ENCODE measurements around the gene ANK3. TPM values are rescaled to one million over a fixed set of nuclear protein-coding genes. Genes with fewer than 3 reads are reported as not detected.

Gene ANK3
- total and polyA plus RNA-seq, 2 donors = 12.1 to 12.6 TPM

DNA sequence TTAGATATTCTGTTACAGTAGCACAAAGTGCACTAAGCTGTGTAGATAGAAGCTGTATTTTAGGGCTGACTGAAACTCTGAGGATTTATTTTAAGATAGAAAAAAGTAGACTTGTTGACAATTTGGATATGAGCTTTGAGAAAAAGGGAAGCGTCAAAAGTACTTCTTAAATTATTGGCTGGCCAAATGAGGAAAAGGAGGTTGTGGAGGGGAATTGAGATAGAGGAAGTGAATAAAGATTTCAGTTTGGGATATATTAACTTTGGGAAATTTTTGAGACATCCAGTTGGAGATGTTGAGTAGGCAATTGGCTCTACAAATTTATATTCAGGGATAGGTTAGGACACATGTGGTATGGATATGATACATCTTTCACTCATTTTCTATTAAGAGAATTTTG lies 409.3 kb downstream of the ANK3 start:
- Histone ChIP-seq H3K36me3 (ENCODE audit: control insufficient read depth in 2 of 2, insufficient read depth in 2 of 2, low read length in 1 of 2) (no peaks in the 10 kb centered on the region), H3K27me3 (ENCODE audit: control insufficient read depth in 2 of 2, insufficient read depth in 1 of 2, low read length in 1 of 2) (no peaks in the 10 kb centered on the region), H3K27ac (ENCODE audit: low read depth in 1 of 2, low read length in 1 of 2) (no peak overlapping the region), H3K4me1 (ENCODE audit: control insufficient read depth in 2 of 2, insufficient read depth in 2 of 2, low read length in 2 of 2) (no peaks in the 10 kb centered on the region), H3K9me3 (ENCODE audit: control insufficient read depth in 2 of 2, insufficient read depth in 1 of 2, low read length in 1 of 2) (peaks cover 0 to 7% of the 10 kb centered on the region in 2 donors), H3K4me3 (ENCODE audit: low read length in 2 of 2) (no peak overlapping the region)
- DNase-seq (ENCODE audit: low read depth in 6 of 9, low spot score in 9 of 9) = no peak
- 92% methylated on average over 1 of the region's 1 CpG for whole genome bisulfite sequencing

- Histone ChIP-seq H3K27me3 (ENCODE audit: control insufficient read depth in 2 of 2, insufficient read depth in 1 of 2, low read length in 1 of 2) (no peaks in the 10 kb centered on the region), H3K4me1 (ENCODE audit: control insufficient read depth in 2 of 2, insufficient read depth in 2 of 2, low read length in 2 of 2) (no peaks in the 10 kb centered on the region), H3K9me3 (ENCODE audit: control insufficient read depth in 2 of 2, insufficient read depth in 1 of 2, low read length in 1 of 2) (peaks cover 0 to 7% of the 10 kb centered on the region in 2 donors), H3K36me3 (ENCODE audit: control insufficient read depth in 2 of 2, insufficient read depth in 2 of 2, low read length in 1 of 2) (no peaks in the 10 kb centered on the region), H3K4me3 (ENCODE audit: low read length in 2 of 2) (no peak overlapping the region), H3K27ac (ENCODE audit: low read depth in 1 of 2, low read length in 1 of 2) (no peak overlapping the region)
- DNase-seq (ENCODE audit: low read depth in 6 of 9, low spot score in 9 of 9) = no peak
These were observed 412.2 kb downstream of the ANK3 start for GRCh38 chr10:59977486-59977885.

DNA sequence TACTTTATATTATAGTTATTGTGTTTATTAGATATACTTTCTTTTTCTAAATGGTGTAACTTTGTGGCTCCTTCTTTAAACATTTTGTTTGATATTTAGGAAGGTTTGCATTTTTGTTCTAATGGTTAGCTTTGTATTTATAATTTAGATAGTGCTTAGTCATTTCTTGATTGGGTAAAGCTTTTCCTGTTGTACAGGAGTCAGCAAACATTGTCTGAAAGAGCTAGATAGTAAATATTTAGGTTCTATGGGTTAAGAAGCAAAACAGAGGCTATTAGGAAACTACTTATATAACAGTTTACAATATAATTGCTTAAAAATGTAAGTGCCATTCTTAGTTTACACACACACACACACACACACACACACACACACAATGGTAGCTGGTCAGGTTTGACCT lies 412.8 kb downstream of the ANK3 start:
- Histone ChIP-seq H3K4me1 (ENCODE audit: control insufficient read depth in 2 of 2, insufficient read depth in 2 of 2, low read length in 2 of 2) (no peaks in the 10 kb centered on the region), H3K4me3 (ENCODE audit: low read length in 2 of 2) (no peak overlapping the region), H3K9me3 (ENCODE audit: control insufficient read depth in 2 of 2, insufficient read depth in 1 of 2, low read length in 1 of 2) (peaks cover 0 to 7% of the 10 kb centered on the region in 2 donors), H3K27me3 (ENCODE audit: control insufficient read depth in 2 of 2, insufficient read depth in 1 of 2, low read length in 1 of 2) (no peaks in the 10 kb centered on the region), H3K36me3 (ENCODE audit: control insufficient read depth in 2 of 2, insufficient read depth in 2 of 2, low read length in 1 of 2) (no peaks in the 10 kb centered on the region), H3K27ac (ENCODE audit: low read depth in 1 of 2, low read length in 1 of 2) (no peak overlapping the region)
- no peak for DNase-seq (ENCODE audit: low read depth in 6 of 9, low spot score in 9 of 9)

All from thymus (tissue), 11 donors.